Measurements from ENCODE around the gene ZFPM1. TPM values are rescaled to one million over a fixed set of nuclear protein-coding genes. Genes with fewer than 3 reads are reported as not detected.

ZFPM1 gene
- total RNA-seq, 4 donors from 2014 or later: 4.2 to 9.3 (median 5.1) TPM

- no peak for DNase-seq (ENCODE audit: low spot score in 2 of 2)
- peaks cover 3% of the 10 kb centered on the region for H3K27me3 ChIP-seq
- TF ChIP-seq, protein P1, sequence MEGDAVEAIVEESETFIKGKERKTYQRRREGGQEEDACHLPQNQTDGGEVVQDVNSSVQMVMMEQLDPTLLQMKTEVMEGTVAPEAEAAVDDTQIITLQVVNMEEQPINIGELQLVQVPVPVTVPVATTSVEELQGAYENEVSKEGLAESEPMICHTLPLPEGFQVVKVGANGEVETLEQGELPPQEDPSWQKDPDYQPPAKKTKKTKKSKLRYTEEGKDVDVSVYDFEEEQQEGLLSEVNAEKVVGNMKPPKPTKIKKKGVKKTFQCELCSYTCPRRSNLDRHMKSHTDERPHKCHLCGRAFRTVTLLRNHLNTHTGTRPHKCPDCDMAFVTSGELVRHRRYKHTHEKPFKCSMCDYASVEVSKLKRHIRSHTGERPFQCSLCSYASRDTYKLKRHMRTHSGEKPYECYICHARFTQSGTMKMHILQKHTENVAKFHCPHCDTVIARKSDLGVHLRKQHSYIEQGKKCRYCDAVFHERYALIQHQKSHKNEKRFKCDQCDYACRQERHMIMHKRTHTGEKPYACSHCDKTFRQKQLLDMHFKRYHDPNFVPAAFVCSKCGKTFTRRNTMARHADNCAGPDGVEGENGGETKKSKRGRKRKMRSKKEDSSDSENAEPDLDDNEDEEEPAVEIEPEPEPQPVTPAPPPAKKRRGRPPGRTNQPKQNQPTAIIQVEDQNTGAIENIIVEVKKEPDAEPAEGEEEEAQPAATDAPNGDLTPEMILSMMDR (IDR thresholded peaks at IDR 0.05): no peak
- TF ChIP-seq EP300 (IDR thresholded peaks at IDR 0.05): no peak
- TF ChIP-seq POLR2A (IDR thresholded peaks at IDR 0.05): no peak
- TF ChIP-seq POLR2AphosphoS5 (IDR thresholded peaks at IDR 0.05): no peak
- H3K4me3 ChIP-seq: no peak overlapping the region
- no peaks in the 10 kb centered on the region for H3K36me3 ChIP-seq
- no peaks in the 10 kb centered on the region for H3K9me3 ChIP-seq
- 63% methylated on average over 14 of the region's 29 CpGs for WGBS
- no peak overlapping the region for H3K27ac ChIP-seq
- peaks cover 2% of the 10 kb centered on the region for H3K4me1 ChIP-seq
Measured at GRCh38 chr16:88415713-88416323, 37.3 kb upstream of the ZFPM1 start.

- H3K4me3 ChIP-seq: no peak overlapping the region
- peaks cover 2% of the 10 kb centered on the region for H3K4me1 ChIP-seq
- TF ChIP-seq POLR2AphosphoS5 (IDR thresholded peaks at IDR 0.05) (no peak), POLR2A (IDR thresholded peaks at IDR 0.05) (no peak), EP300 (IDR thresholded peaks at IDR 0.05) (no peak)
- TF ChIP-seq, protein P1 (IDR thresholded peaks at IDR 0.05): no peak
- H3K9me3 ChIP-seq: no peaks in the 10 kb centered on the region
- no peak for DNase-seq (ENCODE audit: low spot score in 2 of 2)
- H3K36me3 ChIP-seq: no peaks in the 10 kb centered on the region
- WGBS: 86% methylated on average over 1 of the region's 17 CpGs
- H3K27ac ChIP-seq: no peak overlapping the region
- H3K27me3 ChIP-seq: peaks cover 3% of the 10 kb centered on the region
Measured at GRCh38 chr16:88416686-88417085, 36.4 kb upstream of the ZFPM1 start.

- peaks cover 2% of the 10 kb centered on the region for H3K4me1 ChIP-seq
- H3K4me3 ChIP-seq: no peak overlapping the region
- no peak for TF ChIP-seq EP300 (IDR thresholded peaks at IDR 0.05)
- TF ChIP-seq, protein P1 (IDR thresholded peaks at IDR 0.05): no peak
- no peak for TF ChIP-seq POLR2AphosphoS5 (IDR thresholded peaks at IDR 0.05)
- TF ChIP-seq POLR2A (IDR thresholded peaks at IDR 0.05): no peak
- whole genome bisulfite sequencing: 80% methylated on average over 9 of the region's 17 CpGs
- DNase-seq (ENCODE audit: low spot score in 2 of 2): no peak
- H3K27me3 ChIP-seq: peaks cover 3% of the 10 kb centered on the region
- H3K9me3 ChIP-seq: no peaks in the 10 kb centered on the region
- H3K27ac ChIP-seq: no peak overlapping the region
- no peaks in the 10 kb centered on the region for H3K36me3 ChIP-seq
Measured at GRCh38 chr16:88417684-88418476, 35.2 kb upstream of the ZFPM1 start.

DNA sequence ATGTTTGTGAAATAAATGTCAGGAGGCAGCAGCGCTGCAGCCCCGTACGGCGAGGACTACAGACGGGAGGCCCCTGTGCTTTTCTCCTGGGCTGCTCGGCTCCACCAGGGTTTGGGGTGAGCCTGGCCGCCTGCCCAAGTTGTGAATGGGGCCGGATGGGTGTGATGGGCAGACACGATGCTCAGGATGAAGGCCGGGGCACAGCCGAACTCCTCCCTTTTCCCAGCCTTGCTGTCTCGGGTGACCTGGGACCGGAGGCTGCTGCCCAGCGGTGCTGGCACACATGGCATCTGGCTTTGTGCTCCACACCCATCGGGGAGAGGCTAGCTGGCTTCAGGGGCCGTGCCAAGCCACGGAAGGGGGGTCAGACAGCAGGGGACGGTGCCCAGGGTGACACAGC is 34.2 kb upstream of the ZFPM1 start:
- Histone ChIP-seq H3K4me1 (peaks cover 2% of the 10 kb centered on the region), H3K4me3 (no peak overlapping the region), H3K27me3 (peaks cover 3% of the 10 kb centered on the region), H3K36me3 (no peaks in the 10 kb centered on the region), H3K27ac (no peak overlapping the region), H3K9me3 (no peaks in the 10 kb centered on the region)
- DNase-seq (ENCODE audit: low spot score in 2 of 2): no peak
- TF ChIP-seq POLR2AphosphoS5 (IDR thresholded peaks at IDR 0.05): no peak
- TF ChIP-seq, protein P1 (IDR thresholded peaks at IDR 0.05): no peak
- no peak for TF ChIP-seq POLR2A (IDR thresholded peaks at IDR 0.05)
- TF ChIP-seq EP300 (IDR thresholded peaks at IDR 0.05): no peak
- WGBS: 62% methylated on average over 8 of the region's 18 CpGs

- Histone ChIP-seq H3K27ac (no peak overlapping the region), H3K27me3 (peaks cover 3% of the 10 kb centered on the region), H3K36me3 (no peaks in the 10 kb centered on the region), H3K9me3 (no peaks in the 10 kb centered on the region), H3K4me3 (no peak overlapping the region), H3K4me1 (peaks cover 11% of the 10 kb centered on the region)
- DNase-seq (ENCODE audit: low spot score in 2 of 2): no peak
- TF ChIP-seq EP300 (IDR thresholded peaks at IDR 0.05) (no peak), POLR2A (IDR thresholded peaks at IDR 0.05) (no peak), POLR2AphosphoS5 (IDR thresholded peaks at IDR 0.05) (no peak)
- WGBS: 96% methylated on average over 6 of the region's 10 CpGs
Measured at GRCh38 chr16:88419790-88420189, 33.3 kb upstream of the ZFPM1 start.

All from suprapubic skin (tissue), 4 donors.